Measurements from ENCODE around the gene RFXANK.

DNA sequence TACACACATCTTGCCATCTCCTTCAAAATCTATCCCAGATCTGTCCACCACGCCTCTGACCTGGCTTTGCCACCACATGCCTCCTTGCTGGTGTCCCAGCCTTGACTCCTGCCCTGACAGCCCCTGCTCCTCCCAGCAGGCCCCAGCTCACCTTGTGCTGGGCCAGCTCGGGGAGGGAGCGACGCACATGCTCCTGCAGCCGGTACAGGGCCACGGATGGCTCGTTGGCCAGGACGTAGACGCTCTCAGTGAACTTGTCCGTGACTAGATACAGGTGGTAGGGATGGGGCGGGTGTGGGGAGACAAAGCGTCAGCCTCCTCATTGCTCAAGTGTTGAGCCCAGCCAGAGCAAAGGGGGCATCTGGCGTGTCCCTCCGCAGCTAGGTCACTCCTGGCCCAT, 5.3 kb upstream of the RFXANK start:
- TF ChIP-seq GABPA (IDR thresholded peaks at IDR 0.05 in 1 of 2, conservative IDR thresholded peaks at IDR 0.05 in 1 of 2) (no peak), RXRA (IDR thresholded peaks at IDR 0.05) (no peak), TAF1 (conservative IDR thresholded peaks at IDR 0.05) (no peak), EGR1 (IDR thresholded peaks at IDR 0.05; ENCODE audit: low read depth in 2 of 2) (no peak), SP1 (IDR thresholded peaks at IDR 0.05) (no peak), YY1 (IDR thresholded peaks at IDR 0.05) (no peak), HNF4G (IDR thresholded peaks at IDR 0.05) (no peak)
- TF ChIP-seq, protein P1, sequence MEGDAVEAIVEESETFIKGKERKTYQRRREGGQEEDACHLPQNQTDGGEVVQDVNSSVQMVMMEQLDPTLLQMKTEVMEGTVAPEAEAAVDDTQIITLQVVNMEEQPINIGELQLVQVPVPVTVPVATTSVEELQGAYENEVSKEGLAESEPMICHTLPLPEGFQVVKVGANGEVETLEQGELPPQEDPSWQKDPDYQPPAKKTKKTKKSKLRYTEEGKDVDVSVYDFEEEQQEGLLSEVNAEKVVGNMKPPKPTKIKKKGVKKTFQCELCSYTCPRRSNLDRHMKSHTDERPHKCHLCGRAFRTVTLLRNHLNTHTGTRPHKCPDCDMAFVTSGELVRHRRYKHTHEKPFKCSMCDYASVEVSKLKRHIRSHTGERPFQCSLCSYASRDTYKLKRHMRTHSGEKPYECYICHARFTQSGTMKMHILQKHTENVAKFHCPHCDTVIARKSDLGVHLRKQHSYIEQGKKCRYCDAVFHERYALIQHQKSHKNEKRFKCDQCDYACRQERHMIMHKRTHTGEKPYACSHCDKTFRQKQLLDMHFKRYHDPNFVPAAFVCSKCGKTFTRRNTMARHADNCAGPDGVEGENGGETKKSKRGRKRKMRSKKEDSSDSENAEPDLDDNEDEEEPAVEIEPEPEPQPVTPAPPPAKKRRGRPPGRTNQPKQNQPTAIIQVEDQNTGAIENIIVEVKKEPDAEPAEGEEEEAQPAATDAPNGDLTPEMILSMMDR (IDR thresholded peaks at IDR 0.05; ENCODE audit: low read depth, low read length, missing input control), result no peak
- TF ChIP-seq, protein P2, sequence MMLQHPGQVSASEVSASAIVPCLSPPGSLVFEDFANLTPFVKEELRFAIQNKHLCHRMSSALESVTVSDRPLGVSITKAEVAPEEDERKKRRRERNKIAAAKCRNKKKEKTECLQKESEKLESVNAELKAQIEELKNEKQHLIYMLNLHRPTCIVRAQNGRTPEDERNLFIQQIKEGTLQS (IDR thresholded peaks at IDR 0.05), result no peak
- TF ChIP-seq, protein P3, sequence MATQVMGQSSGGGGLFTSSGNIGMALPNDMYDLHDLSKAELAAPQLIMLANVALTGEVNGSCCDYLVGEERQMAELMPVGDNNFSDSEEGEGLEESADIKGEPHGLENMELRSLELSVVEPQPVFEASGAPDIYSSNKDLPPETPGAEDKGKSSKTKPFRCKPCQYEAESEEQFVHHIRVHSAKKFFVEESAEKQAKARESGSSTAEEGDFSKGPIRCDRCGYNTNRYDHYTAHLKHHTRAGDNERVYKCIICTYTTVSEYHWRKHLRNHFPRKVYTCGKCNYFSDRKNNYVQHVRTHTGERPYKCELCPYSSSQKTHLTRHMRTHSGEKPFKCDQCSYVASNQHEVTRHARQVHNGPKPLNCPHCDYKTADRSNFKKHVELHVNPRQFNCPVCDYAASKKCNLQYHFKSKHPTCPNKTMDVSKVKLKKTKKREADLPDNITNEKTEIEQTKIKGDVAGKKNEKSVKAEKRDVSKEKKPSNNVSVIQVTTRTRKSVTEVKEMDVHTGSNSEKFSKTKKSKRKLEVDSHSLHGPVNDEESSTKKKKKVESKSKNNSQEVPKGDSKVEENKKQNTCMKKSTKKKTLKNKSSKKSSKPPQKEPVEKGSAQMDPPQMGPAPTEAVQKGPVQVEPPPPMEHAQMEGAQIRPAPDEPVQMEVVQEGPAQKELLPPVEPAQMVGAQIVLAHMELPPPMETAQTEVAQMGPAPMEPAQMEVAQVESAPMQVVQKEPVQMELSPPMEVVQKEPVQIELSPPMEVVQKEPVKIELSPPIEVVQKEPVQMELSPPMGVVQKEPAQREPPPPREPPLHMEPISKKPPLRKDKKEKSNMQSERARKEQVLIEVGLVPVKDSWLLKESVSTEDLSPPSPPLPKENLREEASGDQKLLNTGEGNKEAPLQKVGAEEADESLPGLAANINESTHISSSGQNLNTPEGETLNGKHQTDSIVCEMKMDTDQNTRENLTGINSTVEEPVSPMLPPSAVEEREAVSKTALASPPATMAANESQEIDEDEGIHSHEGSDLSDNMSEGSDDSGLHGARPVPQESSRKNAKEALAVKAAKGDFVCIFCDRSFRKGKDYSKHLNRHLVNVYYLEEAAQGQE (IDR thresholded peaks at IDR 0.05), result no peak
- TF ChIP-seq, protein P4, sequence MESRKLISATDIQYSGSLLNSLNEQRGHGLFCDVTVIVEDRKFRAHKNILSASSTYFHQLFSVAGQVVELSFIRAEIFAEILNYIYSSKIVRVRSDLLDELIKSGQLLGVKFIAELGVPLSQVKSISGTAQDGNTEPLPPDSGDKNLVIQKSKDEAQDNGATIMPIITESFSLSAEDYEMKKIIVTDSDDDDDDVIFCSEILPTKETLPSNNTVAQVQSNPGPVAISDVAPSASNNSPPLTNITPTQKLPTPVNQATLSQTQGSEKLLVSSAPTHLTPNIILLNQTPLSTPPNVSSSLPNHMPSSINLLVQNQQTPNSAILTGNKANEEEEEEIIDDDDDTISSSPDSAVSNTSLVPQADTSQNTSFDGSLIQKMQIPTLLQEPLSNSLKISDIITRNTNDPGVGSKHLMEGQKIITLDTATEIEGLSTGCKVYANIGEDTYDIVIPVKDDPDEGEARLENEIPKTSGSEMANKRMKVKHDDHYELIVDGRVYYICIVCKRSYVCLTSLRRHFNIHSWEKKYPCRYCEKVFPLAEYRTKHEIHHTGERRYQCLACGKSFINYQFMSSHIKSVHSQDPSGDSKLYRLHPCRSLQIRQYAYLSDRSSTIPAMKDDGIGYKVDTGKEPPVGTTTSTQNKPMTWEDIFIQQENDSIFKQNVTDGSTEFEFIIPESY (IDR thresholded peaks at IDR 0.05), result no peak
- TF ChIP-seq, protein P5, sequence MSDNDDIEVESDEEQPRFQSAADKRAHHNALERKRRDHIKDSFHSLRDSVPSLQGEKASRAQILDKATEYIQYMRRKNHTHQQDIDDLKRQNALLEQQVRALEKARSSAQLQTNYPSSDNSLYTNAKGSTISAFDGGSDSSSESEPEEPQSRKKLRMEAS (IDR thresholded peaks at IDR 0.05), result no peak
